Measurements from ENCODE around the gene RBP5.

RBP5 gene

GRCh38 chr12:7131502-7131866 is 2.8 kb upstream of the RBP5 start:
- TF ChIP-seq REST (IDR thresholded peaks at IDR 0.05; ENCODE audit: insufficient replicate concordance, low read depth) (no peak), CTCF (IDR thresholded peaks at IDR 0.05; ENCODE audit: insufficient read depth, low read length) (no peak), GABPA (IDR thresholded peaks at IDR 0.05; ENCODE audit: low read depth) (no peak)
- Histone ChIP-seq H3K4me3 (replicated peaks; ENCODE audit: insufficient read depth, low read length) (no peak overlapping the region), H3K27me3 (ENCODE audit: insufficient read depth, poor library complexity, severe bottlenecking) (peaks cover 33% of the 10 kb centered on the region), H3K27ac (replicated peaks) (no peak overlapping the region)
- no peak for DNase-seq (ENCODE audit: low read depth in 1 of 2, low spot score in 1 of 2)

GRCh38 chr12:7130701-7131501 is 2.2 kb upstream of the RBP5 start:
- DNase-seq (ENCODE audit: low read depth in 1 of 2, low spot score in 1 of 2): no peak
- no peak overlapping the region for H3K27ac ChIP-seq (replicated peaks)
- no peak for TF ChIP-seq CTCF (IDR thresholded peaks at IDR 0.05; ENCODE audit: insufficient read depth, low read length)
- no peak for TF ChIP-seq REST (IDR thresholded peaks at IDR 0.05; ENCODE audit: insufficient replicate concordance, low read depth)
- TF ChIP-seq SPI1 (IDR thresholded peaks at IDR 0.05; ENCODE audit: borderline replicate concordance, low read depth): no peak
- no peak for TF ChIP-seq GABPA (IDR thresholded peaks at IDR 0.05; ENCODE audit: low read depth)
- no peak for TF ChIP-seq POLR2AphosphoS5 (IDR thresholded peaks at IDR 0.05; ENCODE audit: low read depth)
- peaks cover 33% of the 10 kb centered on the region for H3K27me3 ChIP-seq (ENCODE audit: insufficient read depth, poor library complexity, severe bottlenecking)
- H3K4me3 ChIP-seq (replicated peaks; ENCODE audit: insufficient read depth, low read length): no peak overlapping the region

- no peak within 1 kb of the TSS for H3K27ac ChIP-seq (replicated peaks)
- peaks cover 33% of the 10 kb centered on the region for H3K27me3 ChIP-seq (ENCODE audit: insufficient read depth, poor library complexity, severe bottlenecking)
- TF ChIP-seq GABPA (IDR thresholded peaks at IDR 0.05; ENCODE audit: low read depth): no peak
- no peak for TF ChIP-seq REST (IDR thresholded peaks at IDR 0.05; ENCODE audit: insufficient replicate concordance, low read depth)
- no peak for TF ChIP-seq SPI1 (IDR thresholded peaks at IDR 0.05; ENCODE audit: borderline replicate concordance, low read depth)
- no peak for TF ChIP-seq POLR2AphosphoS5 (IDR thresholded peaks at IDR 0.05; ENCODE audit: low read depth)
- TF ChIP-seq CTCF (IDR thresholded peaks at IDR 0.05; ENCODE audit: insufficient read depth, low read length): no peak
- peak within 1 kb of the TSS; percentile 30 for H3K4me3 ChIP-seq (replicated peaks; ENCODE audit: insufficient read depth, low read length)
- no peak for DNase-seq (ENCODE audit: low read depth in 1 of 2, low spot score in 1 of 2)
These were observed 1.4 kb upstream of the RBP5 start, which contains the start of gene CLSTN3 for GRCh38 chr12:7129872-7130691. Gene CLSTN3, plus strand, starts transcription at chr12:7130371. Its CDS starts 278 bp downstream, at chr12:7130649.

Measured in HL-60 (cell line).